T-cell (primary cell): ENCODE measurements around the gene FGF19. TPM values are rescaled to one million over a fixed set of nuclear protein-coding genes. Genes with fewer than 3 reads are reported as not detected.

Experiments
- ATAC-seq, 4 experiments: fragments of 200-7000 bp in 3 of 4; fragments of 150-1000 bp in 1 of 4; cut with Tn5 transposase; replicated peaks in 1 of 4; 1 replicate in 3 of 4; 2 replicates in 1 of 4; pipeline ENCODE4 v1.10.0; 2021; ENCODE audit warnings: moderate library complexity in 3 of 4, mild to moderate bottlenecking in 2 of 4, moderate number of reproducible peaks in 1 of 4
- CTCF ChIA-PET, 2 donors: fragments of 300-600 bp; sonication (Branson Sonifier 250); formaldehyde crosslinking; loops; one replicate each; lab custom pipeline; 2022; ENCODE audit warnings: antibody characterized with exemption in 2 of 2; lab: Charles Lee
- POLR2A ChIA-PET, 2 donors: fragments of 300-600 bp; sonication (Branson Sonifier 250); formaldehyde crosslinking; loops; one replicate each; lab custom pipeline; 2022; ENCODE audit warnings: antibody characterized with exemption in 2 of 2; lab: Charles Lee
- DNase-seq, 35 experiments: peaks; one replicate each; pipeline versions ENCODE4 v3.0.0 to v3.0.0-alpha.2; 2013 to 2023
- H3K27ac ChIP-seq: one replicate; pipeline ENCODE4 v1.5.1; 2013; ENCODE audit warnings: low read length
- H3K27me3 ChIP-seq, 2 experiments: replicated peaks in 1 of 2; 1 replicate in 1 of 2; 2 replicates in 1 of 2; pipeline versions ENCODE4 v1.6.1 to v1.7.0; 2013; ENCODE audit warnings: low read length in 1 of 2, mixed read lengths in 1 of 2; ENCODE audit not compliant: control insufficient read depth in 2 of 2, insufficient read depth in 2 of 2; ENCODE audit errors: extremely low read depth in 1 of 2
- H3K36me3 ChIP-seq, 2 donors: 1 replicate in 1 of 2; 2 replicates in 1 of 2; pipeline versions ENCODE4 v1.6.1 to v1.7.0; 2013; ENCODE audit warnings: low read length in 1 of 2; ENCODE audit not compliant: control insufficient read depth in 2 of 2, insufficient read depth in 1 of 2; ENCODE audit errors: extremely low read depth in 1 of 2
- H3K4me1 ChIP-seq, 2 experiments: 1 replicate in 1 of 2; 2 replicates in 1 of 2; pipeline versions ENCODE4 v1.6.1 to v1.7.0; 2013; ENCODE audit warnings: low read length in 2 of 2, mixed read lengths in 1 of 2; ENCODE audit not compliant: insufficient read depth in 2 of 2, control insufficient read depth in 1 of 2; ENCODE audit errors: extremely low read depth in 1 of 2
- H3K4me3 ChIP-seq, 2 donors: 1 replicate in 1 of 2; 2 replicates in 1 of 2; pipeline versions ENCODE4 v1.5.1 to v1.7.0; 2013; ENCODE audit warnings: mild to moderate bottlenecking in 2 of 2, low read length in 1 of 2, moderate library complexity in 1 of 2; ENCODE audit not compliant: control insufficient read depth in 1 of 2; ENCODE audit errors: extremely low read depth in 1 of 2
- H3K9me3 ChIP-seq: 2 replicates; pipeline ENCODE4 v1.7.0; 2013
- H3K27ac Mint-ChIP-seq, 2 donors: one replicate each; pipeline ENCODE4 v1.8.0; 2020 to 2021; ENCODE audit warnings: mild to moderate bottlenecking in 2 of 2, mixed read lengths in 2 of 2
- H3K27me3 Mint-ChIP-seq, 2 donors: one replicate each; pipeline ENCODE4 v1.8.0; 2021 to 2022; ENCODE audit warnings: mixed read lengths in 2 of 2
- H3K36me3 Mint-ChIP-seq: one replicate; pipeline ENCODE4 v1.8.0; 2021; ENCODE audit warnings: mixed read lengths
- H3K4me1 Mint-ChIP-seq, 3 donors: one replicate each; pipeline ENCODE4 v1.8.0; 2020 to 2022; ENCODE audit warnings: mixed read lengths in 3 of 3, mild to moderate bottlenecking in 1 of 3
- H3K4me3 Mint-ChIP-seq, 3 donors: one replicate each; pipeline ENCODE4 v1.8.0; 2020 to 2022; ENCODE audit warnings: mild to moderate bottlenecking in 3 of 3, mixed read lengths in 3 of 3, moderate library complexity in 3 of 3
- H3K9me3 Mint-ChIP-seq, 3 donors: one replicate each; pipeline ENCODE4 v1.8.0; 2020 to 2022; ENCODE audit warnings: mixed read lengths in 3 of 3
- WGBS: methylation state at CpG from one replicate; pipeline ENCODE4 v1.1.5; 2013; ENCODE audit warnings: missing lambda C conversion rate; ENCODE audit not compliant: insufficient coverage; 5-methylcytosine and 5-hydroxymethylcytosine counted together
- total RNA-seq, 35 experiments: library from RNA in 6 of 35; stranded (reverse) in 6 of 35; fragments of 120-200 nt in 1 of 35; gene quantifications; one replicate each; pipeline versions ENCODE4 v1.2.1 to v1.2.4 and lab custom pipeline; 2013 to 2026

Gene FGF19
- total RNA-seq, 5 donors from 2014 or later (not counting 1 experiment from before 2014, with no cell fraction given): 0.09 TPM; not detected in 4

DNA sequence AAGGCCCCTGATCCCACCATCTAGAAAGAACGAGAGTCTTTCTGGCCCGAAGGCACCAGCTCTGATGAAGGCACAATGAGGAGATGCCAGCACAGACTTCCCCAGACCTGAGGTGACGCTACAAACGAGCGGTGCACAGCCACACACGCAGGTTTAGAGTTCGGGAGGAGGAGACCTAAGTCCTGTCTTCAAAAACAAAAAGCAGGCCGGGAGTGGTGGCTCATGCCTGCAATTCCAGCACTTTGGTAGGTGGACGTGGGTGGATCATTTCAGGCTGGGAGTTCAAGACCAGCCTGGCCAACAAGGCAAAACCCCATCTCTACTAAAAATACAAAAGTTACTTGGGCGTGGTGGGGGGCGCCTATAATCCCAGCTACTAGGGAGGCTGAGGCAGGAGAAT is 38.2 kb downstream of the FGF19 start:
- Mint-ChIP-seq H3K4me1 (peaks cover 8 to 13% (median 12%) of the 10 kb centered on the region in 3 donors), H3K27me3 (no peaks in the 10 kb centered on the region), H3K9me3 (no peaks in the 10 kb centered on the region), H3K4me3 (no peak overlapping the region), H3K36me3 (peaks cover 39% of the 10 kb centered on the region), H3K27ac (no peak overlapping the region)
- DNase-seq (no peak), ATAC-seq (no peak)
- WGBS: 87% methylated on average over 6 of the region's 11 CpGs
- Histone ChIP-seq H3K9me3 (no peaks in the 10 kb centered on the region), H3K27ac (no peak overlapping the region), H3K36me3 (peaks cover 19 to 52% of the 10 kb centered on the region in 2 donors), H3K4me1 (no peaks in the 10 kb centered on the region), H3K27me3 (no peaks in the 10 kb centered on the region), H3K4me3 (no peak overlapping the region)
- ChIA-PET POLR2A (interaction anchor here in 1 of 2 donors (0.6 kb wide), 1 partner anchor 51 kb away, joined by 3 read pairs; no protein-coding TSS in a partner anchor), CTCF (no interaction called here)

DNA sequence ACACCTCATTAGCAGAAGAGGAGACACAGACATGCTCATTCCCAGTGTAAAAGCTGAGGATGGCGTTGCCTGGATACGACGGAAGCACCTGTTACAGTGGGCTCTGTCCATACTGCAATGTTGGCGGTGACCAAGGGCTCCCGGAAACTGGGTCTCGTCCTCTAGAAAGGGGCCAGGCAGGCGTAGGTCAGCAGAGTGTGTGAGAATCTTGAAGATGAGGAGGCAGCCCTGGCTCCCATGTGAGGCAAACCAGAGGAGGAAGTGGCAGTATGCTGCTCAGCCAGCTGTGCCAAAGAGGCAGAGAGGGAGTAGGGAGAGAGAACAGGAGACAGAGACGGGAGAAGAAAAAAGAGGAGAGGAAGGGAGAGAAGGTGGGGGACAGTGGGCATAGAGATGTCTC is 38.9 kb downstream of the FGF19 start:
- Mint-ChIP-seq H3K4me3 (no peak overlapping the region), H3K4me1 (peaks cover 0 to 6% (median 4%) of the 10 kb centered on the region in 3 donors), H3K27me3 (no peaks in the 10 kb centered on the region), H3K36me3 (peaks cover 34% of the 10 kb centered on the region), H3K9me3 (no peaks in the 10 kb centered on the region), H3K27ac (no peak overlapping the region)
- Histone ChIP-seq H3K27me3 (no peaks in the 10 kb centered on the region), H3K9me3 (no peaks in the 10 kb centered on the region), H3K4me1 (no peaks in the 10 kb centered on the region), H3K4me3 (no peak overlapping the region), H3K36me3 (peaks cover 19 to 45% of the 10 kb centered on the region in 2 donors), H3K27ac (no peak overlapping the region)
- DNase-seq (no peak), ATAC-seq (no peak)
- WGBS: 95% methylated on average over 8 of the region's 8 CpGs
- POLR2A ChIA-PET: interaction anchor here in 1 of 2 donors (0.6 kb wide), 1 partner anchor 50 kb away, joined by 3 read pairs; no protein-coding TSS in a partner anchor
- CTCF ChIA-PET: no interaction called here

DNA sequence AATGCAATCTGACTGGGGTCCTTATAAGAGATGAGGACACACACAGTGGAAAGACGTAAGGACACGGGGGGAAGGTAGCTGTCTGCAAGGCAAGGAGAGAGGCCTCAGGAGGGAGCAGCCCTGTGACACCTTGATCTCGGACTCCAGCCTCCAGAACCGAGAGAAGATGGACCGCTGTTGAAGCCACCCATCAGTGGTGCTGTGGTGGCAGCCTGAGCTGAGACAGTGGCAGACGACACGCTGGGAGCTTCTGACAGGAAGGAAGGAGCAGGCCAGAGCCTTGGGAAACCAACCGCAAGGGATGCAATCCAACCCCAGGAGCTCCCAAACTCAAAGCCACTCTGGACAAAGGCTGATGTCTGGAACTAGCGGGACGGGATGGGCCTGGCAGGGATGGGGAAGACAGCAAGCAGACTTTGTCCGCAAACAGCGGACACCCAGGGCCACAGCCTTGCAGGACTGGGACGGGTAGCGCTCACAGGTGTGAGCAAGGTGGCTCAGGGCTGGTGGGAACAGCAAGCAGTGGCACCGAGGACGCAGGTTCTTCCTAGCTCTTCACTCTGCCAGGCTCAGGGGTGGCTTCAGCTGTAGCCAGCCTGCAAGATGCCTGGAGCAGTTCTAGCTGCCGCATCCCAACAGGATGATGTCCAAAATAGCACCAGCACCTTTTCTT is 39.6 kb downstream of the FGF19 start:
- H3K4me3 Mint-ChIP-seq: no peak overlapping the region
- no peaks in the 10 kb centered on the region for H3K4me1 ChIP-seq
- H3K36me3 ChIP-seq: peaks cover 15 to 41% of the 10 kb centered on the region in 2 donors
- DNase-seq: no peak
- no peaks in the 10 kb centered on the region for H3K27me3 Mint-ChIP-seq
- no peak overlapping the region for H3K27ac ChIP-seq
- ATAC-seq: no peak
- ChIA-PET POLR2A (no interaction called here), CTCF (no interaction called here)
- no peak overlapping the region for H3K4me3 ChIP-seq
- no peaks in the 10 kb centered on the region for H3K9me3 Mint-ChIP-seq
- peaks cover 34% of the 10 kb centered on the region for H3K36me3 Mint-ChIP-seq
- no peaks in the 10 kb centered on the region for H3K9me3 ChIP-seq
- no peaks in the 10 kb centered on the region for H3K27me3 ChIP-seq
- WGBS: 96% methylated on average over 17 of the region's 17 CpGs
- peaks cover 0 to 5% (median 3%) of the 10 kb centered on the region in 3 donors for H3K4me1 Mint-ChIP-seq
- H3K27ac Mint-ChIP-seq: no peak overlapping the region

DNA sequence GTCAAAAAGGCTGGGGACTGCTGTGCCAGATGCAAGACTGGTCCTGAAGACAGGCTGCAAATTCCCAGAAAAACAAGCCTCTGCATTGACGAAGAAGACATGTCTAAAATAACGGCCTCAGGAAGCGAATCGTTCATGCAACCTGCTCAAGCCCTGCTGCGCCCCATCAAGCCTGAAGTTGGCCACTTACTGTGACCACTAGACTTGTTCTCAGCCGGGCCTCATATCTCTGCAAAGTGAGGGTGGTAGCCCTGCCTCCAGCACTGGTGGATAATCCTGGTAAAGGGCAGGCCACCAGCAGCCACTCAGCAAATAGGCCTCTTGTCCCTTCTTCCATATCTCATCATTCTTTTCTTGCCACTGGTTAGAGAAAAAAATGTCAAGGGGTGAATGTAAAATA is 40.5 kb downstream of the FGF19 start:
- Mint-ChIP-seq H3K9me3 (no peaks in the 10 kb centered on the region), H3K27ac (no peak overlapping the region), H3K36me3 (peaks cover 31% of the 10 kb centered on the region), H3K4me1 (peaks cover 0 to 5% (median 0%) of the 10 kb centered on the region in 3 donors), H3K27me3 (no peaks in the 10 kb centered on the region), H3K4me3 (no peak overlapping the region)
- ChIA-PET POLR2A (no interaction called here), CTCF (no interaction called here)
- DNase-seq (no peak), ATAC-seq (no peak)
- WGBS: 89% methylated on average over 5 of the region's 6 CpGs
- H3K9me3 ChIP-seq: no peaks in the 10 kb centered on the region
- no peaks in the 10 kb centered on the region for H3K27me3 ChIP-seq
- H3K4me3 ChIP-seq: no peak overlapping the region
- H3K36me3 ChIP-seq: peaks cover 15 to 37% of the 10 kb centered on the region in 2 donors
- no peaks in the 10 kb centered on the region for H3K4me1 ChIP-seq
- no peak overlapping the region for H3K27ac ChIP-seq

DNA sequence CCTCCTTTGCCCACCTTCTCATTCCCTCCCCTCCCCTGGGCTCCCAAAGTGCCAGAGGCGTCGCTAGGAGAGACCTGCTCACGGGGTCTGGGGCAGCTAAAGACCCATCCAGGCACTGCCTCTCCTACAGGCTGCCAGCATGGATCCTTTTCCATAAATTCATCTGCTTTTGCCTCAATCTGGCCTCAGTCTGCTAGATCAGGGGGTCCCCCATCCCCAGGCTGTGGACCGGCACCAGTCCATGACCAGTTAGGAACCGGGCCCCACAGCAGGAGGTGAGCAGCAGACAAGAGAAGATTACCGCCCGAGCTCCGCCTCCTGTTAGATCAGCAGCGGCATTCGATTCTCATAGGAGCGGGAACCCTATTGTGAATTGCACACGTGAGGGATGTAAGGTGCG is 41.0 kb downstream of the FGF19 start:
- no peak overlapping the region for H3K4me3 Mint-ChIP-seq
- DNase-seq (no peak), ATAC-seq (no peak)
- WGBS: 96% methylated on average over 12 of the region's 13 CpGs
- no peak overlapping the region for H3K27ac Mint-ChIP-seq
- Histone ChIP-seq H3K36me3 (peaks cover 10 to 36% of the 10 kb centered on the region in 2 donors), H3K27ac (no peak overlapping the region), H3K4me3 (no peak overlapping the region), H3K9me3 (no peaks in the 10 kb centered on the region), H3K4me1 (no peaks in the 10 kb centered on the region), H3K27me3 (no peaks in the 10 kb centered on the region)
- H3K27me3 Mint-ChIP-seq: no peaks in the 10 kb centered on the region
- H3K36me3 Mint-ChIP-seq: peaks cover 28% of the 10 kb centered on the region
- POLR2A ChIA-PET: no interaction called here
- H3K4me1 Mint-ChIP-seq: peaks cover 0 to 5% (median 0%) of the 10 kb centered on the region in 3 donors
- H3K9me3 Mint-ChIP-seq: no peaks in the 10 kb centered on the region
- CTCF ChIA-PET: no interaction called here

DNA sequence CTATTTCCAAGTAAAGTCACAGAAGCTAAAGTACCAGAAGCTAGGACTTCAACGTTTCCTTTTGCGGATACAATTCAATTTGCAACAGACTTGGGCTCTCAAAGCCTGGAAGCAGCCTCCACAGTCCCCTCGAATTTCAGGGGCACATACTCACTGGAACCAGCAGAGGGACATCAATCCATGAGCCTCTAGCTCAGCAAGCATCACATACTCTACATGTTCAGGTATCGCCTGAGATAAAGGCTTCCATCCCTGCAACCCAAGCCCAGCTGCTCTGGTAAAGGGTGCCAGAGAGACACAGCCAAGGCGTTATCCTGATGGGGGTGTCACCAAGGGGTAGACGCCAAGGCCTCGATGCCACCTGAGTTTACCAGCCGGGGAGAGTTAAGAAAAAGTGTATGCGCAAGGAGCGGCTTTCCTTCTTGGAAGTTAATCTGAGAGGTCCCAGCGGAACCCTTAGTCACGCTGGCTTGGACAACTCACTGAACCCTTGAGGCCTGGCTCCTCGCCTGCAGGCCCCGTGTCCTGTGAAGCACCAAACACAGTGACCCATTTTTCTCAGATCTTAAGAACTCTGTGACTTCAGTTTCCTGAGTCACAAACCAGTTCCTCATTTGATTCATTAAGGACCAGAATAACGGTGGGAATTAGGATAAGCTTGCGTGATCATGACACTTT is 41.7 kb downstream of the FGF19 start:
- Histone ChIP-seq H3K36me3 (peaks cover 6 to 30% of the 10 kb centered on the region in 2 donors), H3K27me3 (no peaks in the 10 kb centered on the region), H3K4me1 (no peaks in the 10 kb centered on the region), H3K27ac (no peak overlapping the region), H3K4me3 (no peak overlapping the region), H3K9me3 (no peaks in the 10 kb centered on the region)
- 82% methylated on average over 13 of the region's 16 CpGs for WGBS
- POLR2A ChIA-PET: no interaction called here
- Mint-ChIP-seq H3K36me3 (peaks cover 22% of the 10 kb centered on the region), H3K4me1 (peaks cover 0 to 5% (median 0%) of the 10 kb centered on the region in 3 donors), H3K4me3 (no peak overlapping the region), H3K27ac (no peak overlapping the region), H3K9me3 (no peaks in the 10 kb centered on the region), H3K27me3 (no peaks in the 10 kb centered on the region)
- DNase-seq (no peak), ATAC-seq (no peak)
- CTCF ChIA-PET: no interaction called here
